NCI-H1417 (cell line): Measurements from ENCODE around the gene AFTPH.

Experiments used
- DNase-seq, 3 experiments: peaks; one replicate each; lab custom pipeline; 2025; lab: John Stamatoyannopoulos, UW

The AFTPH gene

GRCh38 chr2:64629329-64629781, 105.2 kb downstream of the AFTPH start:
- DNase-seq, result peak in 1 of 3 experiments; percentile 19

GRCh38 chr2:64629875-64630274, 105.7 kb downstream of the AFTPH start:
- no peak for DNase-seq

- DNase-seq, result no peak
Measured at GRCh38 chr2:64630752-64631151, 106.6 kb downstream of the AFTPH start.

GRCh38 chr2:64631771-64632170, 107.6 kb downstream of the AFTPH start:
- DNase-seq, result no peak

GRCh38 chr2:64632835-64633819, 109.0 kb downstream of the AFTPH start:
- DNase-seq, result peak in 1 of 3 experiments; percentile 71

GRCh38 chr2:64634345-64635267, 110.5 kb downstream of the AFTPH start:
- DNase-seq, result no peak

DNA sequence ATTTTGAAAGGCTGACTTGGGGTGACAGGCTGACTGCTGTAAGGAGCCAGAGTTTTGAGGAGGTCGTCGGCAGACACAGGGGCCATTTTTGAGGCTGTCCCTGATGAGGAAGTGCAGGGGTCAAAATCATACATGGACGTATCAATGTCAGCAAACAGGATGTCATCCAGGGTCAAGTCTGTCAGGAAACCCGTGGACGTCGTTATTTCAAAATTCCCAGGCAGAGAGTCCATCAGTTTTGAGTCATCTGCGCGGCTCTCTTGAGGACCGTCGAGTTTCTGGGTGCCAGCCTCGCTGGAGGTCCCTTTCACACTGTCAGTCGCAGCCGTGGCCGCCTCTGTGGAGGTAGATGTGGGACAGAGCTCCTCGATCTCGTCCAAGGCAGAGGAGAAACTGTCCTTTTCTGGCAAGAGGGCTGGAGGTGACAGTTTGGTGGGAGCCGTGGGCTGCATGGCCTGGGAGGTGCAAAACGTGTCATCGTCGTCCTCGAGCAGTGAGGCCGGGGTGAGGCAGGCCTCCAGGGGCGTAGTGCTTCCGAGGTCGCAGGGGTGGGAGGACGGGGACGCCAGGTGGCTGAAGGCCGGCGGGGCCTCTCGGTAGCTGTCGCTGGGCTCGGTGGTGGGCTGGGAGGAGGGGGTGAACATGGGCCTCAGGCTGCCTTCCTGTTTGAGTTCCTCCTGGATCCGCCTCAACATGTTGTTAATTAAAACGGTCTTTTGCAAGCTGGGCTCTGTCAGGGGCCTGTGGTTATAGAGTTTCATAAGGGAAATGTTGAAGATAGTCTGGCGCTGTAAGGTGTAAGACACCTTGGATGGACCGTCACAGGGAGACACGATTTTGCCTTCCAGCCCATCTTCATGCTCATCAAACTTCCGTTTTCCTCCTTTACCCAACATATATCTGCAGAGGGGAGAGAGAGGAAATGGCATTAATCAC, 112.1 kb downstream of the AFTPH start:
- DNase-seq, result no peak

GRCh38 chr2:64637000-64637635, 113.0 kb downstream of the AFTPH start:
- DNase-seq, result no peak

DNA sequence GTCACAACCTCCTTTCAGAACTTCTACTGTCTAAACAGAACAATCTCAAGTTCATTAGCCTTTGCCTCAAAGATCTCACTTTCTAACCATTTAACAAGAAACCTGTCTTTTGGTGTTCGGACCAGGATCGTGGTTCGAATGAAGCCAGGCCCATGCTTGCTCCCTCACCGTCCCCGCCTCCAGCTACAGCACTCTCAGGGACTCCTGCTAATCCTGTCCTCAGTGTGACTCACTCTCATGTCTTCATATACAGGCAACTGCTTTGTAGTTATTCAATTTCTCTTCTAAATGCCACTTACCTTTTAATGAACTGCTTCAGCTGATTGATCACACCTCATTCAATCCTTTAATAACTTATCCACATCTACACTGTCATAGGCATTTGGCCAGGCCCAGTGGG, 113.8 kb downstream of the AFTPH start:
- no peak for DNase-seq

DNA sequence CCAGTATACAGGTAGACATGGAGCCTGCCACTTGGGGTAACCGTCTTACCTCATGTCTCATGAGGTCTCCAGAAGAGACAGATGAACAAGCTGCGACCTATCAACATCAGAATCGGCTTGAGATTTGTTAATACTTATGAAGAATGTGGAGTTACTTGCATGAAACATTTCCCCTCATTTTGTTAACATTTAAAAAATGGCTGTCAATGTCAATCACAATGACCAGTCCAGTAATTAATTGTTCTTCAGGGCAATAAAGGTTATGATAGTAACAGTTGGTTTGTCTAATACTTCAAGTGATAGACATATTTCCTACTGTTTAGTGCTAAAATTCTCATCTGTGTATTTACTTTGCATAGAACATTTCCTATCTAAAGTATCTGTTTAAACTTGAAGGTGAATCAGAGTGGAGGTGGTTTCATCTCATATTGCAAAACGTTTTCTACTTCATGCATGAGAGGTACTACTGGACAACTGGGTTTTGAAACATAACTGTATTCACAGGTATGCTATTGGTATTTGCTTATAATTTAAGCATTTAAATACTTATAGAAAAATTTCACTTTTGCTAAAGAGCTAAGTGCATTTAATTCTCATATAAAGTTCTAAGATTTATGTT, 114.5 kb downstream of the AFTPH start:
- DNase-seq, result peak in 1 of 3 experiments; percentile 45

- no peak for DNase-seq
Measured at GRCh38 chr2:64639691-64640090, 115.6 kb downstream of the AFTPH start.

DNA sequence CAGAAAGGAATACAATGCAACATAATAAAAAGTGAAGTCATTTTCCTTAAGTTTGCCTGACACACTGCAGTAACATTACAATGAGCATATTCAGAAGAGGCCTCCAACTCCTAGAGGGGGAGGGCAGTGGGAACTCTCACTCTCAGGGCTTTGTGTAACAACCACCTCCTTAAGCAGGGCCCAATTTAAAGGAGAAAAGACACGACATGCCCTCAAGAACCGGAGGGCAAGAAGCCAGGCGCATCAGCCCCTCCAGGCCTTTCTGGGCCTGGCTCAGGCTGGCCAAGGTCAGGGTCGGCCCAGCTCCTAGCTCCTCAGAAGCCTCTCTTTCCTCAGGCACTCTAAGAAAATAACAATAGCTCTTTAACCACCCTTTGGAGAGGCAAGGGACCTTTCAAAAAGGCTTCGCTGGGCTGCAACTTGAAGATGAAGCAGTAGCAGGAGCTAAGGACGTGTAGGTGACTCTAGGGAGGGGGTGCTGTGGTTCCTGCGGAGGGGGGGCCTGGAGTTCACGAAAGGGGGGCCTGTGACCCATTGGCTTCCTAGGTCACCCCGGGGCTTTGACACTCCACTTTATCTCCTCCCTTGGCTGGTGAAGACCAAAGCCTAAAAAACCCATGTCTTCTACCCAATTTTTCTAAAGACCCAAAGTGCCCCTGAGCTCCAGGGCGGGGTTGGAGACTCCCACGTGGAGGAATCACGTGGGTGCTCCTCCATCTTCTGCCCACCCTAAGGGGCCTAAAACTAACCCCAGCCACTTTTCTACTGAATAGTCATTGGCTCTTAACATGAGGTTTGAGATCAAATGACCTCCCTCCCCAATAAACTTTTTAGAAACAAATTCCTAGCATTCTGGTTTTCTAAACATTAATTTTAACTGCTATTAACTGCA, 116.3 kb downstream of the AFTPH start:
- peak in 1 of 3 experiments; percentile 56 for DNase-seq

DNA sequence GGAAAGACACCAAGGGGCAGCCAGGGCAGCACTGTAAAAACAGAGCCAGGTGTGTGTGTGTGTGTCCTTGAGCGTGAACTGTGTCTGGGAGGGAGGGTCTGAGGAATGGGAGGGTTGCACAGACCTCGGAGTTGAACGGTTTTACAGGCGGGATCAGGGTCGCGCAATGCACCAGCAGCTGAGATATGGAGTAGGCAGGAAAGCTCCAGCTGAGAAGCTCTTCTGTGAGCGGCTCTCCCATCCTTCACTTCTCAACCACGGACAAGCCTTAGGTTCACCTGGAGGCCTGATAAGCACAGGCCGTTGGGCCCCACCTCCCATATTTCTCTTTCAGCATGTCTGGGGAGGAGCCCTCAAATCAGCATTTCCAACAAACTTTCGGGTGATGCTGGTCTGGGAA, 117.5 kb downstream of the AFTPH start:
- DNase-seq, result peak; percentile 30 to 73 (median 68)
